Upper lobe of left lung (tissue), 6 donors: ENCODE measurements around the gene HOXA1. TPM values are rescaled to one million over a fixed set of nuclear protein-coding genes. Genes with fewer than 3 reads are reported as not detected.
A peak's percentile ranks its signal among the peaks of the same experiment; 100 is the strongest.

Source experiments
- ATAC-seq, 2 donors: fragments of 200-7000 bp; cut with Tn5 transposase; one replicate each; pipeline ENCODE4 v1.9.1; 2022; ENCODE audit warnings: mild to moderate bottlenecking in 2 of 2, moderate library complexity in 2 of 2; ENCODE audit not compliant: low FRiP score in 2 of 2
- DNase-seq, 2 donors: peaks; one replicate each; pipeline ENCODE4 v3.0.0-alpha.2; 2019 to 2020
- H3K27ac ChIP-seq, 4 donors: fragments of 200-600 bp; sonication (generic); one replicate each; pipeline ENCODE4 v1.5.1; 2016 to 2019
- H3K27me3 ChIP-seq, 4 donors: fragments of 200-600 bp; sonication (generic); one replicate each; pipeline ENCODE4 v1.5.1; 2017 to 2019
- H3K36me3 ChIP-seq, 4 donors: fragments of 200-600 bp; sonication (generic); one replicate each; pipeline ENCODE4 v1.5.1; 2016 to 2019
- H3K4me1 ChIP-seq, 4 donors: fragments of 200-600 bp; sonication (generic); one replicate each; pipeline ENCODE4 v1.5.1; 2018 to 2019
- H3K4me3 ChIP-seq, 4 donors: fragments of 200-600 bp; sonication (generic); one replicate each; pipeline ENCODE4 v1.5.1; 2017 to 2019; ENCODE audit warnings: mild to moderate bottlenecking in 2 of 4, moderate library complexity in 1 of 4
- H3K9me3 ChIP-seq, 4 donors: fragments of 200-600 bp; sonication (generic); one replicate each; pipeline ENCODE4 v1.5.1; 2018 to 2019
- CTCF ChIP-seq, 6 experiments: fragments of 450-650 bp in 4 of 6; fragments of 200-600 bp in 2 of 6; sonication (generic) in 2 of 6; IDR thresholded peaks; one replicate each; pipeline ENCODE4 v1.5.1; 2016 to 2019; ENCODE audit warnings: antibody characterized with exemption in 6 of 6
- EP300 ChIP-seq, 4 donors: sonication (generic); formaldehyde crosslinking; IDR thresholded peaks; one replicate each; pipeline ENCODE4 v1.5.1; 2017; ENCODE audit warnings: antibody characterized with exemption in 4 of 4, control low read depth in 2 of 4
- POLR2A ChIP-seq, 4 donors: fragments of 450-650 bp; IDR thresholded peaks; one replicate each; pipeline ENCODE4 v1.5.1; 2016 to 2017; ENCODE audit warnings: antibody characterized with exemption in 4 of 4, mild to moderate bottlenecking in 2 of 4
- POLR2AphosphoS5 ChIP-seq, 2 donors: sonication (generic); formaldehyde crosslinking; IDR thresholded peaks; one replicate each; pipeline ENCODE4 v1.5.1; 2017; ENCODE audit warnings: antibody characterized with exemption in 2 of 2
- WGBS, 2 donors: methylation state at CpG; one replicate each; pipeline ENCODE4 v1.1.5; 2017 to 2018; 5-methylcytosine and 5-hydroxymethylcytosine counted together
- total RNA-seq, 6 donors: library from RNA; depleted of rRNA in 4 of 6; stranded (reverse); fragments of >200 nt in 4 of 6; gene quantifications; one replicate each; pipeline versions ENCODE4 v1.1.0 to v1.2.1, GENCODE V29; 2016 to 2021
- donor health status: DM: no; HTN: no; CAD: no; lungs with moderate emphysema.
- donor health status: DM: no; HTN: yes; CAD: no; lungs with severe emphysema.

Gene HOXA1
- total RNA-seq, 6 donors from 2014 or later = 0.46 to 2.1 (median 0.64) TPM; not detected in 3

GRCh38 chr7:27117887-27118491 is 22.2 kb upstream of the HOXA1 start:
- TF ChIP-seq EP300 (IDR thresholded peaks at IDR 0.05) = no peak
- TF ChIP-seq POLR2AphosphoS5 (IDR thresholded peaks at IDR 0.05) = no peak
- TF ChIP-seq POLR2A (IDR thresholded peaks at IDR 0.05) = peak in 1 of 4 donors; percentile 15
- no peak for TF ChIP-seq CTCF (IDR thresholded peaks at IDR 0.05)
- peak; percentile 13 to 49 for ATAC-seq
- peaks cover 4 to 28% (median 13%) of the 10 kb centered on the region in 4 donors for H3K4me1 ChIP-seq
- no peak for DNase-seq
- peak overlapping the region; percentile 87 to 95 (median 90) for H3K27ac ChIP-seq
- H3K4me3 ChIP-seq = peak overlapping the region; percentile 25 to 59 (median 44)
- H3K36me3 ChIP-seq = no peaks in the 10 kb centered on the region
- 36 to 39% methylated on average over 19 of the region's 19 CpGs for WGBS, 2 donors
- H3K9me3 ChIP-seq = no peaks in the 10 kb centered on the region
- peaks cover 0 to 3% (median 1%) of the 10 kb centered on the region in 4 donors for H3K27me3 ChIP-seq

GRCh38 chr7:27116962-27117886 is 21.4 kb upstream of the HOXA1 start:
- Histone ChIP-seq H3K27me3 (peaks cover 0 to 3% (median 1%) of the 10 kb centered on the region in 4 donors), H3K4me1 (peaks cover 4 to 28% (median 17%) of the 10 kb centered on the region in 4 donors), H3K9me3 (no peaks in the 10 kb centered on the region), H3K4me3 (peak overlapping the region; percentile 25 to 59 (median 44)), H3K36me3 (no peaks in the 10 kb centered on the region), H3K27ac (peak overlapping the region; percentile 87 to 95 (median 90))
- WGBS, 2 donors = 26 to 47% methylated on average over 11 to 12 of the region's 12 CpGs
- ATAC-seq (no peak), DNase-seq (no peak)
- TF ChIP-seq POLR2A (IDR thresholded peaks at IDR 0.05) (no peak), POLR2AphosphoS5 (IDR thresholded peaks at IDR 0.05) (no peak), CTCF (IDR thresholded peaks at IDR 0.05) (no peak), EP300 (IDR thresholded peaks at IDR 0.05) (no peak)

GRCh38 chr7:27116031-27116961 is 20.5 kb upstream of the HOXA1 start:
- TF ChIP-seq POLR2AphosphoS5 (IDR thresholded peaks at IDR 0.05) = no peak

GRCh38 chr7:27115221-27116026 is 19.6 kb upstream of the HOXA1 start:
- Histone ChIP-seq H3K4me1 (peaks cover 15 to 31% (median 25%) of the 10 kb centered on the region in 4 donors), H3K36me3 (no peaks in the 10 kb centered on the region), H3K9me3 (no peaks in the 10 kb centered on the region), H3K27me3 (peaks cover 0 to 3% (median 1%) of the 10 kb centered on the region in 4 donors), H3K4me3 (peak overlapping the region; percentile 29 to 59 (median 44)), H3K27ac (peak overlapping the region; percentile 87 to 95 (median 90))
- DNase-seq (peak in 1 of 2 donors; percentile 77), ATAC-seq (no peak)
- no peak for TF ChIP-seq EP300 (IDR thresholded peaks at IDR 0.05)
- peak; percentile 12 to 21 for TF ChIP-seq POLR2AphosphoS5 (IDR thresholded peaks at IDR 0.05)
- no peak for TF ChIP-seq CTCF (IDR thresholded peaks at IDR 0.05)
- WGBS, 2 donors = 43 to 54% methylated on average over 31 to 40 of the region's 45 CpGs

More at GRCh38 chr7:27116031-27116961, 20.5 kb upstream of the HOXA1 start:
- Histone ChIP-seq H3K4me1 (peaks cover 10 to 28% (median 24%) of the 10 kb centered on the region in 4 donors), H3K27ac (peak overlapping the region; percentile 87 to 95 (median 90)), H3K36me3 (no peaks in the 10 kb centered on the region), H3K27me3 (peaks cover 0 to 3% (median 1%) of the 10 kb centered on the region in 4 donors), H3K9me3 (no peaks in the 10 kb centered on the region), H3K4me3 (peak overlapping the region in 3 of 4 donors; percentile 35 to 59 (median 53))
- WGBS, 2 donors = 26 to 37% methylated on average over 20 of the region's 20 CpGs
- ATAC-seq = no peak
- no peak for DNase-seq
